HepG2 (cell line): ENCODE measurements around the gene AKR7A2.

ENCODE experiments used
- FUBP1 ChIP-seq: sonication (generic); formaldehyde crosslinking; IDR thresholded peaks from 2 replicates; pipeline ENCODE4 v1.5.1; 2020; ENCODE audit warnings: missing genetic modification reagents, mild to moderate bottlenecking, borderline replicate concordance
- HCFC1 ChIP-seq: fragments of 150-350 bp; IDR thresholded peaks from 2 replicates; pipeline ENCODE4 v1.6.1; 2014; ENCODE audit warnings: low read depth, low read length
- PAXIP1 ChIP-seq: sonication (generic); formaldehyde crosslinking; conservative IDR thresholded peaks from 2 replicates; pipeline ENCODE4 v1.4.0; 2020; ENCODE audit warnings: mild to moderate bottlenecking, missing genetic modification reagents, moderate library complexity
- POLR2A ChIP-seq, 2 experiments: IDR thresholded peaks; 2 replicates each; pipeline ENCODE4 v1.6.1; 2011; ENCODE audit warnings: low read depth in 2 of 2, low read length in 2 of 2, mild to moderate bottlenecking in 1 of 2, moderate library complexity in 1 of 2; ENCODE audit not compliant: insufficient read depth in 1 of 2
- RAD21 ChIP-seq: fragments of 450-650 bp; formaldehyde crosslinking; IDR thresholded peaks from 2 replicates; pipeline ENCODE4 v1.5.0; 2020; ENCODE audit warnings: mild to moderate bottlenecking
- REPIN1 ChIP-seq: sonication (generic); formaldehyde crosslinking; IDR thresholded peaks from 2 replicates; pipeline ENCODE4 v1.8.0; 2022; ENCODE audit warnings: missing genetic modification reagents, low read depth, mild to moderate bottlenecking, borderline replicate concordance
- ZBTB20 ChIP-seq: sonication (generic); formaldehyde crosslinking; IDR thresholded peaks from 2 replicates; pipeline ENCODE4 v1.8.1; 2023; ENCODE audit warnings: missing genetic modification reagents, low read depth, mild to moderate bottlenecking, borderline replicate concordance
- ZNF558 ChIP-seq: sonication (generic); formaldehyde crosslinking; IDR thresholded peaks from 2 replicates; pipeline ENCODE4 v1.9.0; 2022; ENCODE audit warnings: mild to moderate bottlenecking, missing genetic modification reagents, borderline replicate concordance

- TF ChIP-seq HCFC1 (no peak), PAXIP1 (CRISPR knock-in tag) (no peak), RAD21 (CRISPR knock-in tag) (no peak), POLR2A (IDR thresholded peaks at IDR 0.05; ENCODE audit: insufficient read depth in 1 of 2, low read depth in 2 of 2, low read length in 2 of 2) (no peak), REPIN1 (no peak), ZNF558 (no peak), FUBP1 (CRISPR knock-in tag) (no peak), ZBTB20 (CRISPR knock-in tag) (no peak)
Measured at GRCh38 chr1:19349999-19350398, 38.1 kb upstream of the AKR7A2 start.
